Adrenal gland (tissue), 5 donors: Measurements from ENCODE around the gene SLC44A5.

Experiments
- POLR2A ChIP-seq, 2 donors: fragments of 450-650 bp; IDR thresholded peaks; one replicate each; pipeline ENCODE4 v1.6.1; 2017; ENCODE audit warnings: antibody characterized with exemption in 2 of 2, mild to moderate bottlenecking in 2 of 2, moderate library complexity in 1 of 2
- TF ChIP-seq, protein P1 (sequence below), 6 experiments: fragments of 450-650 bp in 4 of 6; fragments of 200-600 bp in 2 of 6; sonication (generic) in 1 of 6; IDR thresholded peaks; 1 replicate in 5 of 6; 2 replicates in 1 of 6; pipeline versions ENCODE4 v1.5.1 to v1.8.0; 2016 to 2021; ENCODE audit warnings: antibody characterized with exemption in 6 of 6, mild to moderate bottlenecking in 2 of 6, moderate library complexity in 1 of 6
- donor health status: DM: no; HTN: no; CAD: no.

GRCh38 chr1:75214017-75214416 lies 396.9 kb downstream of the SLC44A5 start:
- TF ChIP-seq, protein P1, sequence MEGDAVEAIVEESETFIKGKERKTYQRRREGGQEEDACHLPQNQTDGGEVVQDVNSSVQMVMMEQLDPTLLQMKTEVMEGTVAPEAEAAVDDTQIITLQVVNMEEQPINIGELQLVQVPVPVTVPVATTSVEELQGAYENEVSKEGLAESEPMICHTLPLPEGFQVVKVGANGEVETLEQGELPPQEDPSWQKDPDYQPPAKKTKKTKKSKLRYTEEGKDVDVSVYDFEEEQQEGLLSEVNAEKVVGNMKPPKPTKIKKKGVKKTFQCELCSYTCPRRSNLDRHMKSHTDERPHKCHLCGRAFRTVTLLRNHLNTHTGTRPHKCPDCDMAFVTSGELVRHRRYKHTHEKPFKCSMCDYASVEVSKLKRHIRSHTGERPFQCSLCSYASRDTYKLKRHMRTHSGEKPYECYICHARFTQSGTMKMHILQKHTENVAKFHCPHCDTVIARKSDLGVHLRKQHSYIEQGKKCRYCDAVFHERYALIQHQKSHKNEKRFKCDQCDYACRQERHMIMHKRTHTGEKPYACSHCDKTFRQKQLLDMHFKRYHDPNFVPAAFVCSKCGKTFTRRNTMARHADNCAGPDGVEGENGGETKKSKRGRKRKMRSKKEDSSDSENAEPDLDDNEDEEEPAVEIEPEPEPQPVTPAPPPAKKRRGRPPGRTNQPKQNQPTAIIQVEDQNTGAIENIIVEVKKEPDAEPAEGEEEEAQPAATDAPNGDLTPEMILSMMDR (IDR thresholded peaks at IDR 0.05): no peak
- TF ChIP-seq POLR2A (IDR thresholded peaks at IDR 0.05): no peak
